Myocyte (in vitro differentiated cells): ENCODE measurements around the gene CHMP6. TPM values are rescaled to one million over a fixed set of nuclear protein-coding genes. Genes with fewer than 3 reads are reported as not detected.
A peak's percentile ranks its signal among the peaks of the same experiment; 100 is the strongest.

Experiments used
- DNase-seq: peaks from one replicate; pipeline ENCODE4 v3.0.0-alpha.2; 2012; ENCODE audit warnings: low read depth
- total RNA-seq: library from RNA; depleted of rRNA; stranded (reverse); fragments of >200 nt; gene quantifications from 2 replicates; pipeline ENCODE4 v1.2.3, GENCODE V29; 2014

The CHMP6 gene
- total RNA-seq, 1 donor from 2014 or later = 14.8 TPM

- no peak for DNase-seq
These were observed 671 bp downstream of the CHMP6 start for GRCh38 chr17:80992077-80992947.

GRCh38 chr17:80992948-80993624 is 1.4 kb downstream of the CHMP6 start:
- DNase-seq = no peak

- DNase-seq = no peak
These were observed 3.5 kb downstream of the CHMP6 start for GRCh38 chr17:80995131-80995530.

- DNase-seq = no peak
These were observed 5.0 kb downstream of the CHMP6 start for GRCh38 chr17:80996422-80997305.

- no peak for DNase-seq
These were observed 5.9 kb downstream of the CHMP6 start for GRCh38 chr17:80997424-80998117.

GRCh38 chr17:80998118-80998747 is 6.6 kb downstream of the CHMP6 start:
- DNase-seq = no peak

- no peak for DNase-seq
These were observed 7.3 kb downstream of the CHMP6 start for GRCh38 chr17:80998748-80999535.

GRCh38 chr17:80999536-81000333 is 8.1 kb downstream of the CHMP6 start:
- no peak for DNase-seq

- no peak for DNase-seq
These were observed 8.6 kb downstream of the CHMP6 start for GRCh38 chr17:81000334-81000630.

GRCh38 chr17:81000631-81001357 is 9.2 kb downstream of the CHMP6 start:
- peak; percentile 50 for DNase-seq

GRCh38 chr17:81002013-81002384 is 10.4 kb downstream of the CHMP6 start:
- DNase-seq = no peak

GRCh38 chr17:81002409-81003361 is 11.0 kb downstream of the CHMP6 start:
- DNase-seq = peak; percentile 58

GRCh38 chr17:81003711-81004475 is 12.3 kb downstream of the CHMP6 start:
- no peak for DNase-seq

- DNase-seq = no peak
These were observed 15.2 kb downstream of the CHMP6 start for GRCh38 chr17:81006891-81007290.

GRCh38 chr17:81008140-81008539 is 16.5 kb downstream of the CHMP6 start:
- no peak for DNase-seq

- DNase-seq = no peak
These were observed 17.5 kb downstream of the CHMP6 start for GRCh38 chr17:81009136-81009535.
